ENCODE data around the gene C22orf23.
"Not testable (repeated sequence)": the region's sequence is repeated elsewhere in the genome, so short reads cannot be mapped to it uniquely, and the experiment has no call there.

C22orf23 gene

DNA sequence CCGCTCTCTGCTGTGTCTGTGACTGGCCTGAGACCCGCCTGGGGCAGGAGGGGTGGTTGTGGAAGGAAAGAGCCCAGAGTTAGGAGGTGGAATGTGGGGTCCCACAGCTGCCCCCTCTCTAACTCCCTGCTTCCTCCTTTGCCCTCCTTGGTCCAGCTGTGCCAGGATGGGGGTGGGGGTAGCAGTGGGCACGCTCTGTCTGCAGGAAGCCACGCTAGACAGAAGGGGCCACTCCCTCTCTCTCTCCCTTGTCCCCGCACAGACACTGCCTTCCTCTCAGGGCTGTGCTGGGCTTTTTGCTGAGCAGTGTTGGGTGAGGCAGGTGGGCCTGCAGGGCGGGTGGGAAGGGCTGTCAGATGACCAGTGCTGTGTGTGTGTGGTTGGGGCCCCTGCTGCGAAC is 33.0 kb upstream of the C22orf23 start:
- ATAC-seq (ENCODE audit: low read depth) (no peak), DNase-seq (ENCODE audit: low spot score in 2 of 2) (no peak)
- Mint-ChIP-seq H3K4me1 (no peaks in the 10 kb centered on the region), H3K27ac (no peak overlapping the region), H3K27me3 (no peaks in the 10 kb centered on the region), H3K4me3 (no peak overlapping the region), H3K36me3 (peaks cover 5% of the 10 kb centered on the region), H3K9me3 (no peaks in the 10 kb centered on the region)

DNA sequence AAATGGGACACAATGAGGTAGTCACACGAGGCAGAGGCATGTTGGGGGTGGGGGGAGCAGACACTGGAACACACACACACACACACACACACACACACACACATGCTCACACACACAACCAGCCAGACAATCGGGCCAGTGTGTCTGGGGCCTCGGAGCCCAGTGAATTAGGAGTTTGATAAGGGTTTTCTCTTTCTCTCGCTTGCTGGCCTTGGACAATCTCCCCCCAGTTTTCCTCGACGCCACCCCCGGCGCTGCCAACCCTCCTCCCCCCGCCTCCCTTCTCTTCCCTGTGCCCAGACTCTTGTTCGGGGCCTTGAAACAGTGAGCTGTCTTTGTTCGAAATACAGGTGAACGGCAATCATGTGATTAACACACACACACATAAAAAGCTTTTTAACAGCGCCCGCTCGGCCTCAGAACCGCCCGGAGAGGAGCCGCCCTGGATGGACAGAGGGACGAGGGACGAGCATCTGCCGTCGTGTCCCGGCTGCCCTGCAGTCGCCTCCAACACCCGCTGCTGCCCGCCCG is 32.4 kb upstream of the C22orf23 start:
- H3K4me3 Mint-ChIP-seq: no peak overlapping the region
- ATAC-seq (ENCODE audit: low read depth) (no peak), DNase-seq (ENCODE audit: low spot score in 2 of 2) (no peak)
- H3K36me3 Mint-ChIP-seq: peaks cover 5% of the 10 kb centered on the region
- H3K9me3 Mint-ChIP-seq: no peaks in the 10 kb centered on the region
- no peaks in the 10 kb centered on the region for H3K27me3 Mint-ChIP-seq
- no peak overlapping the region for H3K27ac Mint-ChIP-seq
- H3K4me1 Mint-ChIP-seq: no peaks in the 10 kb centered on the region

DNA sequence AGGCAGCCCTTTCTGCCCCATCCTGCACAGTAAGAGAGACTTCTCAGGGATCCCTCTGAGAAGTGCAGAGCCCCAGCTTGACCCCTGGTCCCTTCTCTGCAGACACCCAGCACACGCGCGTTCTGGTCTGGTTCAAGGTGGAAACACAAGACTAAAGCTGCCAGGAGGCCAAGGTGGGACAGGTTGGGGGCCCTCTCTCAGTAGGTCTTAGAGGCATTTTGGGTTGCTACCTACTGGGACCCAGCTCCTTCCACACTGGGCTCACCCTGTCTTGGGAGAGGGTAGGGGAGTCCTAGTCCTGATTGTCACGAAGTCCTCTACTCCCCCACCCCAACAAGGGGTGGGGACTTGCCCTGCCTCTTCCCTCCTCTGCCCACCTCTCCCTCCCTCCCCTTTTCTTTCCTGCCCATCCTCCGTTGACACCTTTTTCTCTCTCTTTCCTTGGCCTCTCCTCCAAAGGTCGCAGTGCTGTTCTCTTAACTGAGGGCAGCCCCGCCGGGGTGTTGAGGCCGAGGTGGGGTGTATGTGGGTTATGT is 31.7 kb upstream of the C22orf23 start:
- no peak for DNase-seq (ENCODE audit: low spot score in 2 of 2)
- no peaks in the 10 kb centered on the region for H3K4me1 Mint-ChIP-seq
- peaks cover 5% of the 10 kb centered on the region for H3K36me3 Mint-ChIP-seq
- H3K27me3 Mint-ChIP-seq: no peaks in the 10 kb centered on the region
- H3K4me3 Mint-ChIP-seq: no peak overlapping the region
- ATAC-seq (ENCODE audit: low read depth): no peak
- no peak overlapping the region for H3K27ac Mint-ChIP-seq
- no peaks in the 10 kb centered on the region for H3K9me3 Mint-ChIP-seq

DNA sequence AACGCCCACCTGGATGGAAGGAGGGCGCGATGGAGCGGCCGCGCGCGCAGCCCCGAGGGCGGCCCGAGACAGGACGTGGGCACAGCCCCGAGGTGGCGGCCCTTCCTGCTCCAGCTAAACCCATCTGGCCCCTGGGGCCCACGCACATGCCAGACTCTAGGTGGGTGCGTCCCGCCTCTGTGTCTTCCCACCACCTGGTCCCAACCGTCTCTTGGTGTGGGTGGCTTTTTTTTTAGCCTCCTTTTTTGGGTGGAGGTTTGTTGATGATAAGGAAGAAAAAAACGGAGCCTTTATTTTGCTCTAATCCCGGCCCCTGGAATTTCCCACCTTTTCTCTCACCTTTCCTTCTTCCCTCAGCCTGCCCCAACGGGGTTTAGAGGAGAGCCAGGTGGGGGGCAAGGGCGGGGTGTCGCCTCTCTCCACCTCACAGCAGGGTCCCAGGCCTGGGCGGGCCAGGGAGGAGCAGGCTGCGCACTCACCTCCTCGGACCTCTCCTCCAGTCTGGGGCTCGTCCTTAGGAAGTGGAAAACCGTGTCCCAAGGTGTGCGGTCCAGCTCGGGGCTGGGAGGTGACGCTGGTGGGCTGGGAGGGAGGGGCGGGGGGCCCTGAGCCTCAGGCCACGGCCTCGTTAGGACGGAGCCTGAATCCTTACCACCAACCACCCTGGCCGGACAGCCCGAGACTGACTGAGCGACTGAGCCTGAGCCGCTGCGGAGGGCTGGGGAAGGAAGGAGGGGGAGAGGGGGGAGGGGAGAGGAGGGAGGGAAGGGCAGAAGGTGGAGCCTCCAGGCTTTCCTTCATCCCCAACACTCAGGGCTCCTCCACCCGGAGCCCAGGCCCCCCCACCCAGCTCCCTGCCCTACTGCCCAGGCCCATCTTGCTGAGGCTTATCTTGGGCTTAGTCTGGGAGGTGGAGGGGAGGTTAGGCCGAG is 30.7 kb upstream of the C22orf23 start, which contains the start of gene SOX10:
Gene SOX10 (minus strand): TSS at position 696 of the 932 bp plus-strand sequence. CDS start 771 bp downstream, outside the sequence.
- Mint-ChIP-seq H3K27ac (no peak within 1 kb of the TSS), H3K36me3 (peaks cover 5% of the 10 kb centered on the region), H3K4me1 (no peaks in the 10 kb centered on the region), H3K27me3 (no peaks in the 10 kb centered on the region), H3K9me3 (no peaks in the 10 kb centered on the region), H3K4me3 (no peak within 1 kb of the TSS)
- DNase-seq (ENCODE audit: low spot score in 2 of 2): no peak
- no peak for ATAC-seq (ENCODE audit: low read depth)

DNA sequence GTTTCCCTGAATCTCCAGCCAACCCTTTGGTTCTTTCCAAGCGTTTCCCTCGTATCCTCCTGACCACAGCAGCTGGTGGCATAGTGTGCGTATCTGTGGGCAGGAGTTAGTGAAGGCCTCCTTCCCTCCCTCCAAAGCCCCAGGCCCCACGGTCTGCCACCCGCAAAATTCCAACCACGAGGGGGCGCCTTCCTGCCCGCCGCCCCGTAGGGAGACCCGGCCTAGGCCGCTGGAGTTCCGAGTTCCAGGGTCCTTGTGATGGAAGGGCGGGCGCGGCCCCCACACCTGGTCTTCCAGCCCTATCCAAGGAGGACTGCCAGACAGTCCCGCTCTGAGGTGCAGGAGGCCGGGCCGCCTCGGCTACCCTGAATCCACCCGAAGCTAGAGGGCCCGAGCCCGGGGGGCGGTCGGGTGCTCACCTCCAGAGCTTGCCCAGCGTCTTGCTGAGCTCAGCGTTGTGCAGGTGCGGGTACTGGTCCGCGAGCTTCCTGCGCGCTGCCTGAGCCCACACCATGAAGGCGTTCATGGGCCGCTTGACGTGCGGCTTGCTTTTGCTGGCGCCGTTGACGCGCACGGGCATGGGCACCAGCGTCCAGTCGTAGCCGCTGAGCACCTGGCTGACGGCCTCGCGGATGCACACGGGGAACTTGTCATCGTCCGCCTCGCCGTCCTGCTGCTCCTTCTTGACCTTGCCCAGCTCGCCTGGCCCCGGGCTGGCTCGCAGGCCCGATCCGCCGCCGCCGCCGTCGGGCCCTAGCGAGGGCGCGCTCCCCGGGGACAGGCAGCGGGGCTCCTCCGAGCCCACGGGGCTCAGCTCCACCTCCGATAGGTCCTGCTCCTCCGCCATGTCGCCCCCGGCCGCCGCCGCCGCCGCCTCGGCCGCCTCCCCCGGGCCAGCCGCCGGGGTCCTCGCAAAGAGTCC is 29.8 kb upstream of the C22orf23 start:
- Mint-ChIP-seq H3K27me3 (no peaks in the 10 kb centered on the region), H3K27ac (no peak overlapping the region), H3K9me3 (no peaks in the 10 kb centered on the region), H3K4me1 (no peaks in the 10 kb centered on the region), H3K36me3 (peaks cover 5% of the 10 kb centered on the region), H3K4me3 (no peak overlapping the region)
- DNase-seq (ENCODE audit: low spot score in 2 of 2) (no peak), ATAC-seq (ENCODE audit: low read depth) (no peak)

DNA sequence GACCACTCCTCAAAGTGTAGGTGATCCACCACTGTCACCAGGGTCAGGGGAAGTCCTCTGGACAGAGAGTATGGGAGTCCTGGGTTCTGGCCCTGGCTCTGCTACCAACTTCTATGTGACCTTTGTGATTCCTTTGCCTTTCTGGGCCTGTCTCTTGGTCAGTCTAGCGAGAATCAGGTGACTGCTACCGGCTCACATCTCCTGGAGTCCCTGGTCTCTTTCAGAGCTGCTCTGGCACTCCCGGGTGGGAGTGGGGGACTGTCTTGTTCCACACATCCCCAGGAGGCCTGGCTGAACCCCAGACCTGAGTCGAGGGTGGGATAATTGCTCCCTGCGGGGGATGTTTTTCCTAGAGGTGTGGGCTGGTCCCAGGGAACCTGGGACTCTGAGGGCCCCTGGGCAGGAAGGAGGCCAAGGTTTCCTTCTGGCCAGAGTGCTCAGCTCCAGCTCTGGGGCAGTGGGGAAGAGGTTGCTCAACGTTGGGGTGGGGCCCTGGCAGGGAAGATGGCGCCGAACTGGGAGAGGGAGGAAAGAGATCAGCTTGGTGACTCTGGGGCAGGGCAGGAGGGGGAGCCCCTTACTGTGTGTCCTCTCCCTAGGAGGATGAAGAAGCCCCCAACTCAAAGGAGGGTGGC is 28.9 kb upstream of the C22orf23 start:
- Mint-ChIP-seq H3K36me3 (peaks cover 7% of the 10 kb centered on the region), H3K27me3 (no peaks in the 10 kb centered on the region), H3K27ac (no peak overlapping the region), H3K4me3 (no peak overlapping the region), H3K4me1 (no peaks in the 10 kb centered on the region), H3K9me3 (no peaks in the 10 kb centered on the region)
- ATAC-seq (ENCODE audit: low read depth): no peak
- DNase-seq (ENCODE audit: low spot score in 2 of 2): no peak

DNA sequence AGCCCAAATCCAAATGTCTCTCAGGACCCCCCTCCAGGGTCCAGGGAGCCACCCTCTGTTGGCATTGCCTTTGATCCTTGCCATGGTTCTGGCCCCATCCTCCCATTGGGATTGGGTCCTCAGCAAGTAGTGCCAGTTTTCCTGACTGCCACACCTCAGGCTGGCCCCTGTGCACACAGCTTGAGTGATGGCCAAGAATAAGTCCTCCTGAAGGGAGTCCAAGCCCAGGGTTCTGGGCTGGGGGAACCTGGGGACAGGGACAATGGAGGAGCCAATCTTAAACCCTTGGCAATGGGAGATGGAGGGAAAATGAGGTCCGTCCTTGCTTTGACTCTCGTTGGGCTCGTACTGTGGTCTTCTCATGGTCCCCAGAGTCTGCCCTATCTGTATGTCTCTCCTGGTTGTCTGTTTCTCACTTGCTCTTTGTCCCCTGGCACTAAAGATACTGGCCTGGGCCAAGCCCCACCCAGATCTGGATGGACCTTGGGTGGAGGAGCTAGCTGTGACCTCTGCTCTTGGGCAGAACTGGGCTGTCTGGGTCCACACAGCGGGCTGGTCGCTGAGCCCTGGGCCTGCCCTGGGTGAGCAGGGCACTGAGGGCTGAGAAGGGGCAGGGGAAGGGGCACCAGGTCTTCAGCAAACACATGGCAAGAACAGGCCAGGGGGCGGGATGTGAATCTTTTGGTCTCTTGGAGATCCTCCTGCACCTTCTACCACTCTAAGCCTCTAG is 28.0 kb upstream of the C22orf23 start:
- Mint-ChIP-seq H3K27ac (no peak overlapping the region), H3K36me3 (peaks cover 9% of the 10 kb centered on the region), H3K9me3 (no peaks in the 10 kb centered on the region), H3K27me3 (no peaks in the 10 kb centered on the region), H3K4me3 (no peak overlapping the region), H3K4me1 (no peaks in the 10 kb centered on the region)
- DNase-seq (ENCODE audit: low spot score in 2 of 2) (no peak), ATAC-seq (ENCODE audit: low read depth) (no peak)

DNA sequence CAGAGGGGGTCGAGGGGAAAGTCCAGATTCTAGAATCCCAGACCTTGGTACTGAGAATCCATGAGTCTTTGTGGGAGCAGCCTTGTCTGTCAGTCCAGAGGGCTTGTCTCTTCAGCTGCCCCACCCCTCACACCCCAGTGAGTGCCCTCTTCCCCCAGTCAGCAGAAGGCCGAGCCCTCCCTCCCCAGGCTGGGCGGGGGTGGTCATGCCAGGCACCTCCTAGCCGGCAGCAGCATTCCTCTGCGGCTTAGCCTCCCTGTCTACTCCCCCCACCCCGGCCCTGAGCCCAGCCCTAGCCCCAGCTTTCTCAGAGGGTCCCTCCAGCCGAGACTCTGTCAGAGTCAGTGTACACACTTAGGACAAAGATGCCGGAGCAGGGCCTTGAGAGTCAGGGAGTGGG is 26.4 kb upstream of the C22orf23 start:
- Mint-ChIP-seq H3K27ac (no peak overlapping the region), H3K36me3 (peaks cover 20% of the 10 kb centered on the region), H3K27me3 (no peaks in the 10 kb centered on the region), H3K9me3 (no peaks in the 10 kb centered on the region), H3K4me3 (no peak overlapping the region), H3K4me1 (peaks cover 1% of the 10 kb centered on the region)
- ATAC-seq (ENCODE audit: low read depth) (no peak), DNase-seq (ENCODE audit: low spot score in 2 of 2) (no peak)

DNA sequence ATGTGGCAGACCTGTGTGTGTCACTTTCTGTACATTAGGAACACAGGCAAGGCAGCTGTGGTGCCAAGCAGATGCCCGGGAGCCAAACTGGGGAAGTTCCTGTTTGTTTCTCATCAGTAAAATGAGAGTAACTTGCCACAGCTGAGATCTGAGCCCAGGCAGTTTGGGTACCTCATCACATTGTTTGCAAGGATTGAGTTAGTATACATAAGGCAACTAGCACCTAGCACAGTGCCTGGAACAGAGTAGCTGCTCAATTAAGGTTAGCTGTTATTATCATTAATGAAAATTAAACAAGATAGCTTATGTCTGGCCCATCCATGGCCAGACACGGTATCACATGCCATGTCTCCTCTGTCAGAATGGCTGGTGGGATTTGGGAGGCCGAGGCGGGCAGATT is 23.1 kb upstream of the C22orf23 start:
- no peak overlapping the region for H3K4me3 Mint-ChIP-seq
- H3K27ac Mint-ChIP-seq: no peak overlapping the region
- no peak for ATAC-seq (ENCODE audit: low read depth)
- H3K4me1 Mint-ChIP-seq: peaks cover 3% of the 10 kb centered on the region
- H3K27me3 Mint-ChIP-seq: no peaks in the 10 kb centered on the region
- H3K36me3 Mint-ChIP-seq: peaks cover 22% of the 10 kb centered on the region
- DNase-seq (ENCODE audit: low spot score in 2 of 2): no peak
- no peaks in the 10 kb centered on the region for H3K9me3 Mint-ChIP-seq

DNA sequence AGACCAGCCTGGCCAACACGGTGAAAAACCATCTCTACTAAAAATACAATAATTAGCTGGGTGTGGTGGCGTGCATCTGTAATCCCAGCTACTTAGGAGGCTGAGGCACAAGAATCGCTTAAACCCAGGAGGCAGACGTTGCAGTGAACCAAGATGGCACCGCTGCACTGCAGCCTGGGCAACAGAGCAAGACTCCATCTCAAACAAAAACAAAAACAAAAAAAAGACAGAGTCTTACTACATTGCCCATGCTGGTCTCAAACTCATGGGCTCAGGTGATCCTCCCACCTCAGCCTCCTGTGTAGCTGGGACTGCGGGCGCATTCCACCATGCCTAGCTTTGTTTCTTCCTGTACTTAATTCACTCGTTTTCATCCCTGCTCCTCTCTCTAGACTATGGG is 22.6 kb upstream of the C22orf23 start:
- DNase-seq (ENCODE audit: low spot score in 2 of 2); H3K27me3 Mint-ChIP-seq: not testable (repeated sequence)

DNA sequence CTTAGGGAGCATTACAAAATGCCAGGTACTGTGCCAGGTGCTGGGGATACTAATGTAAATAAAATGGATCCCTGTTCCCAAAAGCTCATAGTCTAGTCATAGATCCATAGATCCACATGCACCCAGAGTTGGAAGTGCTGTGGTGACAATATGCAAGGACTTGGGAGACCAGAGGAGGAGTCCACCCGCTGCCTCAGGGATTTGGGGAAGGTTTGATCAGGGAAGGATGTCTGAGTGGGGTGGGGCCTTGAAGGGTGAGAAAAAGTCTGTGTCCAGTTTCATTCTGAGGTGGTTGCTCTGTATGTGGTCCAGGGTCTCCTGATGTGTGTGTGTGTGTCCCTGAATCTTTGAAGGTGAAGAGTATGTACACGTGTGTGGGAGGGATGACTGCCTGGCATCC is 21.8 kb upstream of the C22orf23 start:
- DNase-seq (ENCODE audit: low spot score in 2 of 2) (no peak), ATAC-seq (ENCODE audit: low read depth) (no peak)
- no peaks in the 10 kb centered on the region for H3K27me3 Mint-ChIP-seq
- H3K4me3 Mint-ChIP-seq: no peak overlapping the region
- no peak overlapping the region for H3K27ac Mint-ChIP-seq
- H3K36me3 Mint-ChIP-seq: peaks cover 26% of the 10 kb centered on the region
- peaks cover 3% of the 10 kb centered on the region for H3K4me1 Mint-ChIP-seq
- H3K9me3 Mint-ChIP-seq: no peaks in the 10 kb centered on the region

More for the DNA sequence above, 22.6 kb upstream of the C22orf23 start:
- H3K9me3 Mint-ChIP-seq; H3K4me3 Mint-ChIP-seq; ATAC-seq (ENCODE audit: low read depth); H3K27ac Mint-ChIP-seq; H3K4me1 Mint-ChIP-seq: not testable (repeated sequence)
- H3K36me3 Mint-ChIP-seq: peaks cover 26% of the 10 kb centered on the region

DNA sequence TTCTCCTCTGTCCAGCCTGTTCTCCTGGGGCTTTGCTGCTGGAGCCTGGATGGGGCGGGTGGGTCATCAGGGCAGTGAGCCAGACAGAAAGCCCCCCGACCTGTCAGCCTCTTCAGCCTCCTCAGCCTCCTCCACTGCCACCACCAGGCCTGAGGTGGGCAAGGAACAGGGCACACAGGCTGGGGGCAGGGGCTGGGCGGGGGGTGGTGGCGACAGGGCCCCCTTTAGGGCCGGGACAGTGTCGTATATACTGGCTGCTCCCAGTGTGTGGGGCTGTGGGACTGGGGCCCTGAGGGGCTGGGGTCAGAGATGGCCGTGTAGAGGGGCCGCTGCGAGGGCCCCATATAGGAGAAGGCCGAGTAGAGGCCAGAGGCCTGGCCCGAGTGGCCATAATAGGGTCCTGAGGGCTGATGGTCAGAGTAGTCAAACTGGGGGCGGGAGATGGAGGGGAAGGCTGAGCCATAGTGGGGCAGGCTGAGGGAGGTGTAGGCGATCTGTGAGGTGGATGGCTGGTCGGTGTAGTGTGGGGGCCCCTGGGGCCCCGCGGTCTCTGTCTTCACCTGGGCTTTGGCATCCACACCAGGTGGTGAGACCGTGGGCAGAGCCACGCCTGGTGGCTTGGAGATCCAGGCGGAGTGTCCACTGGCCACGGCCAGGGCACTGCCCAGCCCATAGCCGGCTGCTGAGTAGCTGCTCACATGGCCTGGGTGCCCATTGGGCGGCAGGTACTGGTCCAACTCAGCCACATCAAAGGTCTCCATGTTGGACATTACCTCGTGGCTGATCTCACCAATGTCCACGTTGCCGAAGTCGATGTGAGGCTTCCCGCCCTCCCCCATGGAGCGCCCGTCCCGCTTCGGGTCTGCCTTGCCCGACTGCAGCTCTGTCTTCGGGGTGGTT is 20.1 kb upstream of the C22orf23 start:
- Mint-ChIP-seq H3K27ac (no peak overlapping the region), H3K27me3 (no peaks in the 10 kb centered on the region), H3K9me3 (no peaks in the 10 kb centered on the region), H3K36me3 (peaks cover 29% of the 10 kb centered on the region), H3K4me3 (no peak overlapping the region), H3K4me1 (peaks cover 5% of the 10 kb centered on the region)
- no peak for DNase-seq (ENCODE audit: low spot score in 2 of 2)
- ATAC-seq (ENCODE audit: low read depth): no peak
